Smooth muscle cell (in vitro differentiated cells): ENCODE results near the gene IGHMBP2. TPM values are rescaled to one million over a fixed set of nuclear protein-coding genes. Genes with fewer than 3 reads are reported as not detected.

Experiments
- DNase-seq: peaks from one replicate; lab custom pipeline; 2025; ENCODE audit not compliant: unreplicated experiment; lab: John Stamatoyannopoulos, UW
- H2AFZ ChIP-seq: fragments of 200-600 bp; sonication (generic); 2 replicates; pipeline ENCODE4 v1.6.0; 2016; ENCODE audit warnings: antibody characterized with exemption, low read depth, mild to moderate bottlenecking
- H3F3A ChIP-seq: fragments of 200-600 bp; sonication (generic); 2 replicates; pipeline ENCODE4 v1.6.0; 2017; ENCODE audit warnings: antibody characterized with exemption, low read depth
- H3K27ac ChIP-seq: fragments of 200-600 bp; sonication (generic); 2 replicates; pipeline ENCODE4 v1.5.1; 2016; ENCODE audit warnings: low read depth, mild to moderate bottlenecking
- H3K27me3 ChIP-seq: fragments of 200-600 bp; sonication (generic); 2 replicates; pipeline ENCODE4 v1.6.1; 2016; ENCODE audit warnings: low read depth, mild to moderate bottlenecking
- H3K36me3 ChIP-seq: fragments of 200-600 bp; sonication (generic); 2 replicates; pipeline ENCODE4 v1.5.1; 2016; ENCODE audit warnings: low read depth
- H3K4me1 ChIP-seq: fragments of 200-600 bp; sonication (generic); 2 replicates; pipeline ENCODE4 v1.5.1; 2016; ENCODE audit warnings: low read depth
- H3K4me2 ChIP-seq: fragments of 200-600 bp; sonication (generic); 2 replicates; pipeline ENCODE4 v1.6.0; 2016; ENCODE audit warnings: mild to moderate bottlenecking
- H3K4me3 ChIP-seq: fragments of 200-600 bp; sonication (generic); 2 replicates; pipeline ENCODE4 v1.5.1; 2016; ENCODE audit warnings: mild to moderate bottlenecking
- H3K79me2 ChIP-seq: fragments of 200-600 bp; sonication (generic); 2 replicates; pipeline ENCODE4 v1.6.0; 2016; ENCODE audit warnings: low read depth, mild to moderate bottlenecking
- H3K9ac ChIP-seq: fragments of 200-600 bp; sonication (generic); 2 replicates; pipeline ENCODE4 v1.6.0; 2016; ENCODE audit warnings: low read depth
- H3K9me3 ChIP-seq: fragments of 200-600 bp; sonication (generic); replicated peaks from 2 replicates; pipeline ENCODE4 v1.5.1; 2016; ENCODE audit warnings: low read depth
- H4K20me1 ChIP-seq: fragments of 200-600 bp; sonication (generic); 2 replicates; pipeline ENCODE4 v1.6.0; 2016; ENCODE audit warnings: low read depth
- CTCF ChIP-seq: fragments of 200-600 bp; sonication (generic); IDR thresholded peaks from 2 replicates; pipeline ENCODE4 v1.5.1; 2017; ENCODE audit warnings: borderline replicate concordance, mild to moderate bottlenecking, antibody characterized with exemption; ENCODE audit not compliant: insufficient read depth, poor library complexity, severe bottlenecking
- WGBS: methylation state at CpG from one replicate; pipeline ENCODE4 v1.1.7; 2016; ENCODE audit warnings: low lambda C conversion rate; 5-methylcytosine and 5-hydroxymethylcytosine counted together
- polyA plus RNA-seq: library from polyadenylated mRNA; unstranded; fragments of >200 nt; fragmentation: Nextera tagmentation; extraction: Ambion mirVana; gene quantifications from 2 replicates; pipeline ENCODE4 v1.2.1, GENCODE V29; 2016
- total RNA-seq: library from RNA; depleted of rRNA; stranded (reverse); fragments of >200 nt; gene quantifications from 2 replicates; pipeline ENCODE4 v1.2.3, GENCODE V29; 2014

The IGHMBP2 gene
- total and polyA plus RNA-seq, 2 experiments from 2014 or later, result 12.1 to 13.3 TPM

GRCh38 chr11:68893282-68893681 is 10.4 kb upstream of the IGHMBP2 start:
- H3K9ac ChIP-seq, result no peak overlapping the region
- TF ChIP-seq CTCF, result no peak
- DNase-seq, result no peak
- H4K20me1 ChIP-seq, result no peaks in the 10 kb centered on the region
- no peaks in the 10 kb centered on the region for H3K36me3 ChIP-seq
- no peaks in the 10 kb centered on the region for H3K9me3 ChIP-seq
- 92% methylated on average over 5 of the region's 5 CpGs for WGBS
- no peaks in the 10 kb centered on the region for H3K79me2 ChIP-seq
- H3K4me2 ChIP-seq, result no peak overlapping the region
- no peak overlapping the region for H2AFZ ChIP-seq
- no peak overlapping the region for H3K4me3 ChIP-seq
- H3K27me3 ChIP-seq, result no peaks in the 10 kb centered on the region
- H3K27ac ChIP-seq, result no peak overlapping the region
- no peaks in the 10 kb centered on the region for H3K4me1 ChIP-seq
- no peaks in the 10 kb centered on the region for H3F3A ChIP-seq

GRCh38 chr11:68896171-68896959 is 7.3 kb upstream of the IGHMBP2 start:
- WGBS, result 98% methylated on average over 23 of the region's 23 CpGs
- Histone ChIP-seq H3K9ac (no peak overlapping the region), H3K36me3 (peaks cover 4% of the 10 kb centered on the region), H3K79me2 (peaks cover 2% of the 10 kb centered on the region), H2AFZ (no peak overlapping the region), H3K27ac (no peak overlapping the region), H3K4me3 (no peak overlapping the region), H3K4me2 (no peak overlapping the region), H3K4me1 (no peaks in the 10 kb centered on the region), H3K27me3 (no peaks in the 10 kb centered on the region), H3K9me3 (no peaks in the 10 kb centered on the region), H4K20me1 (no peaks in the 10 kb centered on the region), H3F3A (no peaks in the 10 kb centered on the region)
- TF ChIP-seq CTCF, result no peak
- no peak for DNase-seq

GRCh38 chr11:68897441-68897840 is 6.2 kb upstream of the IGHMBP2 start:
- H3K36me3 ChIP-seq, result peaks cover 4% of the 10 kb centered on the region
- peaks cover 1% of the 10 kb centered on the region for H3K4me1 ChIP-seq
- H3K9me3 ChIP-seq, result no peaks in the 10 kb centered on the region
- WGBS, result 96% methylated on average over 9 of the region's 9 CpGs
- H2AFZ ChIP-seq, result no peak overlapping the region
- no peak overlapping the region for H3K9ac ChIP-seq
- no peaks in the 10 kb centered on the region for H3K27me3 ChIP-seq
- no peak for DNase-seq
- TF ChIP-seq CTCF, result no peak
- no peak overlapping the region for H3K4me3 ChIP-seq
- H3K27ac ChIP-seq, result no peak overlapping the region
- H3K4me2 ChIP-seq, result no peak overlapping the region
- peaks cover 3% of the 10 kb centered on the region for H4K20me1 ChIP-seq
- H3K79me2 ChIP-seq, result peaks cover 13% of the 10 kb centered on the region
- H3F3A ChIP-seq, result no peaks in the 10 kb centered on the region
